ENCODE data around the gene CAND2. TPM values are rescaled to one million over a fixed set of nuclear protein-coding genes. Genes with fewer than 3 reads are reported as not detected.

CAND2 gene
- 7.6 and 8.2 TPM in 2 replicates for total RNA-seq (2021)
- percentile 52 among the genes with signal in this experiment for Bru-seq, nascent RNA
- percentile 53 among the genes with signal in this experiment for BruChase-seq, experiment 1, labeled RNA remaining after a 2-hour chase
- BruChase-seq, experiment 2, labeled RNA remaining after a 6-hour chase = percentile 51 among the genes with signal in this experiment
- long read RNA-seq, full-length matches to known transcripts = 2 of 5 reads
- long read RNA-seq, partial matches to known transcripts = 1 of 5 reads
- long read RNA-seq, other reads (novel, unspliced or antisense) = 2 of 5 reads

DNA sequence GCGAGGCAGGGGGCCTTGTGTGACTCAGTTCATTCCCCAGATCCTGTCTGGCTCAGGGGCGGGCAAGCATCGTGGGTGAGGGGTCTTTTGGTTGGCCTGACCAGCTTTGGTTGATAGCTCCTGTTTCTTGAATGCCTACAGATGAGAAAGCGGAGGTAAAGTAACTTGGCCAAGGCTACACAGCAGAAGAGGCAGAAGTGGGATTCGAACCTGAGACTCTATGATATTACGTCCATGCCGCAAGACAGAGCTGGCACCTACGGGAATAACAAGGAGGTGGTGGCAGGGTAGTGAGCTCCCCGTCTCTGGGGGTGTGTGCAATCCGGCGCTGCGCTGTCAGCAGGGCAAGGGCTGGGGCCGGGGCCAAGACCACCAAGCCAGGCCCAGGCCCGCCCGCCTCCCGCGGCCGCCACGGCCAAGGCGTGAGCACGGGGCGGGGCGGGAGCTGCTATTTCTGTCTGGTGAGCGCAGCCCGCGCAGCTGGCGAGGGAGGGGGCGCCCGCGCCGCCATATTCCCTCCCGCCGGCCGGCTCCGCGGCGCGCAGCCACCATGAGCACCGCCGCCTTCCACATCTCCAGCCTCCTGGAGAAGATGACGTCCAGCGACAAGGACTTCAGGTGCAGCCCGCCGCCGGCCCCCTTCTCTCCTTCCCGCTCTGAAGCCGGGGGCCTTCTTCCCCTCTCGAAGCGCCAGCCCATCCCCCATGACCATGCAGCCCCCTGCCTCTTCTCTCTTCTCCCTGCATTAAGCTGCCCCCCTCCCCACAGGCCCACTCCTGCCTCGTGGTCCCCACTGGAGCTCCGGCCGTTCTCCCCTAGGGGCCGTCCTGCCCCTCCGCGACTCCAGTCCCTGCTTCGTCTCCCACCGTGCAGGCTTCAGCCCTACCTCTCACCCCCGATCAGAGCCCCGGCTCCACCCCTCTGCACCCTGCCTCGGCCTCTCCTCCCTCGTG lies at the start of gene CAND2:
Gene CAND2, plus strand, starts transcription at position 510 of the 953 bp plus-strand sequence. Its CDS starts 41 bp downstream, at position 551.
- ChIA-PET CTCF (interaction anchor here (0.7 to 1.6 kb wide), 3 partner anchors 9 to 108 kb away, joined by 3 to 6 read pairs (median 3); no protein-coding TSS in a partner anchor), POLR2A (ENCODE audit: low non-redundant PET) (interaction anchor here (0.6 kb wide), 1 partner anchor 14 kb away, joined by 3 read pairs; no protein-coding TSS in a partner anchor)
- no peak for TF ChIP-seq EZH2 (IDR thresholded peaks at IDR 0.05; ENCODE audit: borderline replicate concordance, low read depth, low read length, poor library complexity, severe bottlenecking)
- TF ChIP-seq, protein P1, sequence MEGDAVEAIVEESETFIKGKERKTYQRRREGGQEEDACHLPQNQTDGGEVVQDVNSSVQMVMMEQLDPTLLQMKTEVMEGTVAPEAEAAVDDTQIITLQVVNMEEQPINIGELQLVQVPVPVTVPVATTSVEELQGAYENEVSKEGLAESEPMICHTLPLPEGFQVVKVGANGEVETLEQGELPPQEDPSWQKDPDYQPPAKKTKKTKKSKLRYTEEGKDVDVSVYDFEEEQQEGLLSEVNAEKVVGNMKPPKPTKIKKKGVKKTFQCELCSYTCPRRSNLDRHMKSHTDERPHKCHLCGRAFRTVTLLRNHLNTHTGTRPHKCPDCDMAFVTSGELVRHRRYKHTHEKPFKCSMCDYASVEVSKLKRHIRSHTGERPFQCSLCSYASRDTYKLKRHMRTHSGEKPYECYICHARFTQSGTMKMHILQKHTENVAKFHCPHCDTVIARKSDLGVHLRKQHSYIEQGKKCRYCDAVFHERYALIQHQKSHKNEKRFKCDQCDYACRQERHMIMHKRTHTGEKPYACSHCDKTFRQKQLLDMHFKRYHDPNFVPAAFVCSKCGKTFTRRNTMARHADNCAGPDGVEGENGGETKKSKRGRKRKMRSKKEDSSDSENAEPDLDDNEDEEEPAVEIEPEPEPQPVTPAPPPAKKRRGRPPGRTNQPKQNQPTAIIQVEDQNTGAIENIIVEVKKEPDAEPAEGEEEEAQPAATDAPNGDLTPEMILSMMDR (conservative IDR thresholded peaks at IDR 0.05; ENCODE audit: low read depth, low read length) = no peak
- H3K27ac ChIP-seq (ENCODE audit: low read depth, low read length, poor library complexity, severe bottlenecking) = peak within 1 kb of the TSS; percentile 41
- DNase-seq (ENCODE audit: low spot score) = peak; percentile 70
- peaks cover 3% of the 10 kb centered on the region for H3K4me1 ChIP-seq (ENCODE audit: insufficient read depth, low read length, poor library complexity, severe bottlenecking)
- peak within 1 kb of the TSS; percentile 55 for H3K4me3 ChIP-seq (ENCODE audit: low read depth, low read length, poor library complexity, severe bottlenecking)
- no peaks in the 10 kb centered on the region for H3K27me3 ChIP-seq (replicated peaks; ENCODE audit: insufficient read depth, low read depth, low read length, poor library complexity)
- BruUV-seq (replicated peaks) = no TSS peak
- H3K36me3 ChIP-seq (ENCODE audit: insufficient read depth, low read length, poor library complexity, severe bottlenecking) = no peaks in the 10 kb centered on the region
- intact Hi-C loops (cut with micrococcal nuclease; ENCODE audit: unreplicated experiment) = no loop called here
- H3K9me3 ChIP-seq (ENCODE audit: low read depth, low read length, poor library complexity, severe bottlenecking) = no peaks in the 10 kb centered on the region

DNA sequence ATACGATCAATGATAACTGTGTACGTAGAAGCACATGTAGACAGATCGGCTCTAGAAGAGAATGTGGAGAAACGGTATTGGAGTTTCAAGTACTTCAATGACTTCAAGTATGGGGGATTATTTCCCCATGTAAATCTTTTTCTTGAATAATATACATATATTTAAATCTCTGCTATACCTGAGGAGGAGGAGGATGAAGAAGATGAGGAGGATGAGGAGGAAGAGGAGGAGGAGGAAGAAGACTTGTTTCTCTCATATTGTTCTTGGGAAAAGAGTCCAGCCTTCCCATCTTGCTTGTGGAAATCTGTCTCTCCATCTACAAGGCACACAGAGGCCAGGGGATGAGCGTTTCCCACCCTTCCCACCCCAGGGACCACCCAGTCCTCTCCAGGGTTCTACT lies 48.0 kb upstream of the CAND2 start:
- Histone ChIP-seq H3K27me3 (replicated peaks; ENCODE audit: insufficient read depth, low read depth, low read length, poor library complexity) (no peaks in the 10 kb centered on the region), H3K27ac (ENCODE audit: low read depth, low read length, poor library complexity, severe bottlenecking) (no peak overlapping the region), H3K9me3 (ENCODE audit: low read depth, low read length, poor library complexity, severe bottlenecking) (no peaks in the 10 kb centered on the region), H3K36me3 (ENCODE audit: insufficient read depth, low read length, poor library complexity, severe bottlenecking) (no peaks in the 10 kb centered on the region), H3K4me1 (ENCODE audit: insufficient read depth, low read length, poor library complexity, severe bottlenecking) (no peaks in the 10 kb centered on the region), H3K4me3 (ENCODE audit: low read depth, low read length, poor library complexity, severe bottlenecking) (no peak overlapping the region)
- ChIA-PET POLR2A (ENCODE audit: low non-redundant PET) (no interaction called here), CTCF (no interaction called here)
- intact Hi-C loops (cut with micrococcal nuclease; ENCODE audit: unreplicated experiment) = no loop called here
- no peak for DNase-seq (ENCODE audit: low spot score)
- BruUV-seq (replicated peaks) = no TSS peak
- no peak for TF ChIP-seq EZH2 (IDR thresholded peaks at IDR 0.05; ENCODE audit: borderline replicate concordance, low read depth, low read length, poor library complexity, severe bottlenecking)
- TF ChIP-seq, protein P1 (conservative IDR thresholded peaks at IDR 0.05; ENCODE audit: low read depth, low read length) = no peak

DNA sequence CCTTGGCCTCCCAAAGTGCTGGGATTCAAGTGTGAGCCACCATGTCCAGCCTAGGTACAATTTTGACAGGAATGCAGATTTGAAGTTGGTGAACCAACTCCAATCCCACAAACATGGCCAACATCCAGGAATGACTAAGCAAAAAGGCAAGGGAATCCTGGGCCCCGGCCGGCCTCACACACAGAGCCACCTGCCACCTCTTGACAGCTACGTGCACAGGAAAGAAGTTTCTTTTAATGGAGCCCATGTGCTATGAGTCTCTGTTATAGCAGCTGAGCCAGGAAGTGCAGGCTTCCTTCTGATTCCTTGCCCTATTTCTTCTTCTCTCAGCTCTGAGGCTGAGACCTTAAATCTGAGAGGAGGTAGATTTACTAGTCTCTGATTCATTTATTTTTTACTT lies 46.3 kb upstream of the CAND2 start:
- intact Hi-C loops (cut with micrococcal nuclease; ENCODE audit: unreplicated experiment) = no loop called here
- CTCF ChIA-PET = no interaction called here
- H3K27me3 ChIP-seq (replicated peaks; ENCODE audit: insufficient read depth, low read depth, low read length, poor library complexity) = no peaks in the 10 kb centered on the region
- DNase-seq (ENCODE audit: low spot score) = no peak
- H3K4me3 ChIP-seq (ENCODE audit: low read depth, low read length, poor library complexity, severe bottlenecking) = no peak overlapping the region
- TF ChIP-seq EZH2 (IDR thresholded peaks at IDR 0.05; ENCODE audit: borderline replicate concordance, low read depth, low read length, poor library complexity, severe bottlenecking) = no peak
- TF ChIP-seq, protein P1 (conservative IDR thresholded peaks at IDR 0.05; ENCODE audit: low read depth, low read length) = no peak
- H3K27ac ChIP-seq (ENCODE audit: low read depth, low read length, poor library complexity, severe bottlenecking) = no peak overlapping the region
- BruUV-seq (replicated peaks) = no TSS peak
- no peaks in the 10 kb centered on the region for H3K36me3 ChIP-seq (ENCODE audit: insufficient read depth, low read length, poor library complexity, severe bottlenecking)
- no peaks in the 10 kb centered on the region for H3K9me3 ChIP-seq (ENCODE audit: low read depth, low read length, poor library complexity, severe bottlenecking)
- H3K4me1 ChIP-seq (ENCODE audit: insufficient read depth, low read length, poor library complexity, severe bottlenecking) = no peaks in the 10 kb centered on the region
- POLR2A ChIA-PET (ENCODE audit: low non-redundant PET) = no interaction called here
